CMK (cell line): ENCODE results near the gene MARCHF4.

Source experiments
- DNase-seq: peaks from one replicate; pipeline ENCODE4 v3.0.0-alpha.2; 2010; ENCODE audit warnings: low read depth

Gene MARCHF4

DNA sequence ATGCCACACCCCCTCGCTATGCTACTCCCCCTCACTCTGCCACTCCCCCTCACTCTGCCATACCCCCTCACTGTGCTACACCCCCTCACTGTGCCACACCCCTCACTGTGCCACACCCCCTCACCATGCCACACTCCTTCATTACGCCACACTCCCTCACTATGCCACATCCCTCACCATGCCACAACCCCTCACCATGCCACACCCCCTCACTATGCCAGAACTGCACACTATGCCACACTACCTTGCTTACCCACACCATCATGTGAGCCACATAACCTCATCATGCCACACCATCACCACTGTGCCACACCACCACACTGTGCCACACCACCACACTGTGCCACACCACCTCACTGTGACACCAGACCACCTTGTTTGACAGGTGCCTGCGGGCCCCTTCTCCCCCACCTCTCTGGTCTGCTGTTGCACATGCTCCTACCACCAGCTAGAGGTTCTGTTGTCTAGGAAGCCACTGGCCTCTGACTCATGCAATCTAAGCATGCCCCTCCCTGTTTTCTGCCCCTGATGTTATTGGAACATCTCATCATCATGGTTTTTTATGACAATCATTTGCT, 22.0 kb downstream of the MARCHF4 start:
- no peak for DNase-seq

DNA sequence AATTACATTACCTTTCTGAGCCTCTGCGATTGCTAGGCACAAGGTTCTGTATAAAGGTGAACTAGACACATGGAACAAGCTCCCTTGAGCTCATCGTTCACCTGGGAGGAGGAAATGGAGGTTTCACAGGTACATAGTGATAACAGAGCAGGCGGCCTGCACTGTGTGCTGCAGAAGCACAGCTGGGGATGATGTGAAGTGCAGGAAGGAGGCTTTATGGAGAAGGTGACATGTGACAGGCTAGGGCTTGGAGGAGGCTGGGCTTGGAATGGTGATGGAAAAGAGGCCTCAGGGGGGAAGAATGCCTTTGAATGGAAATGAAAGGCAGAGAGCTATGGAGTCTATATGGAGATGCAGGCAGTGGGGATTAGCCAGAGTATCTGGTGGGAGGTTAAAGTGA, 22.9 kb downstream of the MARCHF4 start:
- no peak for DNase-seq

DNA sequence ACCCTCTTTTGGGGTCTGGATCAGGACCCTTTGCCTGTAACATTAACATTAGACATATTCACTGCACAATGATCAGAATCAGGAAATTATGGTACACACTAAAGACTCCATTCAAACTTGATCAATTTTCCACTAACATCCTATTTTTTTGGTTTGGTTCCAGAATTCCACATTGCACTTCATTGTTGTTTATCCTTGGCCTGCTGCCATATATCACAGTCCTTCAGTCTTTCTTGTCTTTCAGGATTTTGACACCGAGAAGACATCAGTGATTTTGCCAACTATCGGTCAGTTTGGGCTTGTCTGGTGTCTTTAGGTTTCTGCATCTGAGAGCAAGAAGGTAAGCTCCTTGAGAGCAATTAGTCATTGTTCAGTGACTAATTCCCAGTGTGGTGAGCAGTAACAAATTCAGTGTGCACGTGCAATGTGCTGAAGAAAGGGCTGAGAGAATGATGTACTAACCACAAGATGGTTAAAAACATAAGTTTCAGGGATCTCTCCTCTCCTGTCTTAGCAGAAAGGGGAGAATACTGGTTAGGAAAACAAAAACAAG, 23.5 kb downstream of the MARCHF4 start:
- DNase-seq = no peak

DNA sequence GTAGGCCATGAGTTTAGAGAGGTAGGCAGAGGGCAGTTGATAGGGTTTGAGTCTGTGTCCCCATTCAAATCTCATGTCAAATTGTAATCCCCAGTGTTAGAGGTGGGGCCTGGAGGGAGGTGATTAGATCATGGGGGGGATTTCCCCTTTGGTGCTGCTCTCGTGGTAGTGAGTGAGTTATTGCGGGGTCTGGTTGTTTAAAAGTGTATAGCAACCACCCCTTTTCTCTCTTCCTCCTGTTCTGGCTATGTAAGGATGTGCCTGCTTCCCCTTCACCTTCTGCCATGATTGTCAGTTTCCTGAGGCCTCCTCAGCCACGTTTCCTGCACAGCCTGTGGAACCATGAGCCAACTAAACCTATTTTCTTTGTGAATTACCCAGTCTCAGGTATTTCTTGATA, 25.5 kb downstream of the MARCHF4 start:
- DNase-seq = no peak

- no peak for DNase-seq
Measured at GRCh38 chr2:216345846-216346245, 26.4 kb downstream of the MARCHF4 start.

DNA sequence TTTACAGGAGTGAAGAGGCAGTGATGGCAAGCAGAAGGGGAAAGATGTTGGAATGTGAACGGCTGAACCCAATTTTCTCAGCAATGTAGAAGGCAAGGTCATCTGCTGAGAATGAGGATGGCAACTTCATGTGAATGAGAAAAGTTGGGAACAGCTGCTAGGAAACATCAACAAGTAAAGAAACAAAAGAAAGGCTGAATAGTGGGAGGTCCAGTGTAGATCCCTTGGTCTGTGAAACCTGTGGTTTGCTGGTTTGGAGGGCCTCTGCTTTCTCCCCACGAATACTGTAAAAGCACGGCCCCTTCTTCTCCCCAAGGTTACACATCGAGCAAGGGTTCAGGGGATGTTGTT, 27.4 kb downstream of the MARCHF4 start:
- DNase-seq = no peak

- DNase-seq = no peak
Measured at GRCh38 chr2:216344206-216344949, 27.9 kb downstream of the MARCHF4 start.

DNA sequence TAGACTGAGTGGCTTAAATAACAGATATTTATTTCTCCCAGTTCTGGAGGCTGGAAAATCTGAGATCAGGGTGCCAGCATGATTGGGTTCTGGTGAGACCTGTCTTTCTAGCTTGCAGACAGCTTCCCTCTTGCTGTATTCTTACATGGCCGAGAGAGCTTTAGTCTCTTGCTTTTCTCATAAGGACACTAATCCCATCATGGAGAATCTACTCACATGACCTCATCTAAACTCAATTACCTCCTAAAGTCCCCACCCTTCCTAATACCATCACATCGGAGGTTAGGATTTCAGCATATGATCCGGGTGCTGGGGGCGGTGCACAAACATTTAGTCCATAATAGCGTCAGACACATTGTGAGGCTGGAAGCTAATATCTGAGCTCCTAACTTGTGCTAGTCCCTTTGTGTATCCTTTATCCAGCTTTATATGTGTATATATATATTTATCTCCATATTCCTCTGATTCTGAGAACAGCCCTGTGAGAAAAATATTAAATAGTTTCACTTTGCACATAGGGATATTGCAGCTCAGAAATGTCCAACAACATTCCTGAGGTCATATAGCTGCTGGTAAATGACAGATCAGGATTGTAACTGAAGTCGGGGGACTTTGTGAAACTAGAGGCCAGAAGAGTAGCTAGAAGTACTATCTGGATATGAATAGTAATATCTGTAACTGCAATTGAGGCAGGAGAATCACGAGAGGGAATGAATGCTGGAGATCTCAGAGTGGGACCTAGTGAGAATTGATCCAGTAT, 28.9 kb downstream of the MARCHF4 start:
- no peak for DNase-seq

DNA sequence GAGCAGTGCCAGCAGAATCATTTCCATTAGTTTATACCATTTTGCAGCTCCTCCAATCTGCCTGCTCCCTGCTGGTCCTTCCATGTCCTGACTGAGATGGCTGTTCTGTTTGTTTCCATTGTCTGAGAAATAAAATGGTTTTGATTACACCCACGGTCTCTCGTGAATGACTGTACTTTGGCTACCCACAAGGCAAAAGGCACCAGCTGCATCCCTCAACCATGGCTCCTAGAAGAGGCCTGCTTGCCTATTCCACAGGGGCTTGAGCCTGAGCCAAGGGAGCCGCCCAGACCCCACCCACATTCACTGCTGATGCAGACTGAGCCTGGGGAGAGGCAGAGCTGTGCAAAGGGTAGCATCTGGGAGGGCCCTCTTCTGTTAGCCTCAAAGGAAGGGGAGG, 31.2 kb downstream of the MARCHF4 start:
- DNase-seq = no peak

DNA sequence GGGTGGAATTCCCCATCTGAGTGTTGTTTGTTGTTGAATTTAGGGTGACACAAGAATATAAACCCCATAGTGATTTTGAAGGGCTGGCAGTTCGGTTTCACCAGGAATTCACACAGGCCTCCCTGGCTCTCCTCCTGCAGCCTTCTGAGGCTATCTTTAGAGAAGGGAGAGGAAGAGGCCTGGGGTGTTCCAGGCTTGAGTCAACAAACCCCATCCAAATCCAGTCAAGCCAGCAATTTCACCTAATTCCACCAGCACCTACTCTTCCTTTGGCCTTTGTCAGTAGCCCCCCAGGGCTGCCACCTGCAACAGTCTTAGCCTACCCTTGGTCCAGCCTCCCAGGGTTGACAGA, 32.0 kb downstream of the MARCHF4 start:
- no peak for DNase-seq

GRCh38 chr2:216339456-216340279, 32.6 kb downstream of the MARCHF4 start:
- no peak for DNase-seq

GRCh38 chr2:216335252-216335651, 37.0 kb downstream of the MARCHF4 start:
- DNase-seq = no peak

DNA sequence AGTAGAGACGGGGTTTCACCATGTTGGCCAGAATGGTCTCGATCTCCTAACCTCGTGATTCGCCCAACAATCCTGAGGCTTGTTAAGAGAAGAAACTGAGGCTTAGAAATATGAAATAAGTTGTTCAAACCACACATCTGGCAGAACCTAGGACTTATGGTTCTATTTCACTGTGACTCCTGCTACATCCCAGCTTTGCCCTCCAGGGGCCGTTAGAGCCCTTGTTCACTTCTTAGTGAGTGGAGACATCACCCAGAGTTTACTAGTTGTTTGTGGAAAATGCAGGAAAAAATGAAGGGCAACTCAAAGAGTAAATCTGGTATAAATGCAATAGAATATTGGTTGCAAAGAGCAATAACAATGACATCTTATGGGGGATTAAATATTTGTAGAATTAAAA, 43.9 kb downstream of the MARCHF4 start:
- DNase-seq = no peak

DNA sequence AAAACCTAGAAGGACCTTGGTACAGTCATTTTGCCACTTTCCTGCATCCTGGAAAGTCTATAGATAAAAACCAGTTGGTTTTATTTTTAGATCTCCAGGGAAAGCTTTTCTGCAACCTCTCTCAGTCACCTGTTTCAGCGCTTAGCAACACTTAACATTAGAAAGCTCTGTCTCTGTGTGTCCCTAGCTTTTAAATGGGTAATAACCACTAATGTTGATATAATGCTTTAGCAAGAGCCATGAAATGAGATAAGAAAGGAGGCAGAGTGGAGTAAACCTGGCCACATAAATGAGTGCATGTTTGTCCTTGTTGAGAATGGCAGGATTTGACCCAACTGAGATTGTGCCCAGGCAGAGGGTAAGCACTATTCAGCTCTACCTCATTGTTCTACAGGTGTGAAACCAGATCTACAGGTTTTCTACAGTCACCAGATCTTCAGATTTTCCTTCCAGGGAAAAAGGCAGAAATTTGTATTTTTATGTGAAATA, 44.8 kb downstream of the MARCHF4 start:
- no peak for DNase-seq
